Activated CD4-positive, CD25-positive, alpha-beta regulatory T cell treated with anti-CD3 and anti-CD28 coated beads, Interleukin-2, amount 50 U/mL, for 24 hours (primary cell): Measurements from ENCODE around the gene EFCAB11.

Experiments used
- ATAC-seq, 2 donors: fragments of 150-1000 bp; cut with Tn5 transposase; one replicate each; pipeline ENCODE4 v1.10.0; 2021; ENCODE audit warnings: mild to moderate bottlenecking in 1 of 2, moderate library complexity in 1 of 2

EFCAB11 gene

GRCh38 chr14:89954070-89955021, at the start of gene EFCAB11:
Gene EFCAB11, minus strand, starts transcription at chr14:89954730. Its CDS starts 70 bp downstream, at chr14:89954660.
- ATAC-seq, result peak; percentile 79 to 80

GRCh38 chr14:90003526-90004307, 49.2 kb upstream of the EFCAB11 start:
- peak; percentile 83 to 89 for ATAC-seq

- ATAC-seq, result no peak
These were observed 46.4 kb upstream of the EFCAB11 start for GRCh38 chr14:90000935-90001334.

GRCh38 chr14:89996963-89997362, 42.4 kb upstream of the EFCAB11 start:
- no peak for ATAC-seq

- ATAC-seq, result no peak
These were observed 37.7 kb upstream of the EFCAB11 start for GRCh38 chr14:89992273-89992672.

- no peak for ATAC-seq
These were observed 36.2 kb upstream of the EFCAB11 start for GRCh38 chr14:89990623-89991275.

GRCh38 chr14:89990218-89990617, 35.7 kb upstream of the EFCAB11 start:
- ATAC-seq, result no peak

GRCh38 chr14:89988787-89989186, 34.3 kb upstream of the EFCAB11 start:
- ATAC-seq, result no peak

GRCh38 chr14:89987161-89987475, 32.6 kb upstream of the EFCAB11 start:
- ATAC-seq, result no peak

GRCh38 chr14:89986462-89987160, 32.1 kb upstream of the EFCAB11 start:
- no peak for ATAC-seq

GRCh38 chr14:89983375-89983774, 28.8 kb upstream of the EFCAB11 start:
- no peak for ATAC-seq

GRCh38 chr14:89978656-89979055, 24.1 kb upstream of the EFCAB11 start:
- ATAC-seq, result no peak

GRCh38 chr14:89977668-89978067, 23.1 kb upstream of the EFCAB11 start:
- ATAC-seq, result no peak

- peak; percentile 41 for ATAC-seq
These were observed 18.8 kb upstream of the EFCAB11 start for GRCh38 chr14:89973234-89973823.

- ATAC-seq, result peak; percentile 74 to 86
These were observed 11.3 kb upstream of the EFCAB11 start for GRCh38 chr14:89965839-89966238.

GRCh38 chr14:89963288-89963978, 8.9 kb upstream of the EFCAB11 start:
- ATAC-seq, result no peak

- ATAC-seq, result no peak
These were observed 6.4 kb upstream of the EFCAB11 start for GRCh38 chr14:89960914-89961313.

GRCh38 chr14:89959853-89960445, 5.4 kb upstream of the EFCAB11 start:
- peak; percentile 26 to 39 for ATAC-seq

GRCh38 chr14:89958966-89959365, 4.4 kb upstream of the EFCAB11 start:
- ATAC-seq, result no peak

GRCh38 chr14:89957791-89958190, 3.3 kb upstream of the EFCAB11 start:
- ATAC-seq, result no peak

- no peak for ATAC-seq
These were observed 2.8 kb upstream of the EFCAB11 start for GRCh38 chr14:89957376-89957775.
